HCEC 1CT (cell line): ENCODE results near the gene RBM28.

ENCODE experiments used
- DNase-seq: peaks from one replicate; pipeline ENCODE4 v3.0.0-alpha.2; 2017

The RBM28 gene, protein sequence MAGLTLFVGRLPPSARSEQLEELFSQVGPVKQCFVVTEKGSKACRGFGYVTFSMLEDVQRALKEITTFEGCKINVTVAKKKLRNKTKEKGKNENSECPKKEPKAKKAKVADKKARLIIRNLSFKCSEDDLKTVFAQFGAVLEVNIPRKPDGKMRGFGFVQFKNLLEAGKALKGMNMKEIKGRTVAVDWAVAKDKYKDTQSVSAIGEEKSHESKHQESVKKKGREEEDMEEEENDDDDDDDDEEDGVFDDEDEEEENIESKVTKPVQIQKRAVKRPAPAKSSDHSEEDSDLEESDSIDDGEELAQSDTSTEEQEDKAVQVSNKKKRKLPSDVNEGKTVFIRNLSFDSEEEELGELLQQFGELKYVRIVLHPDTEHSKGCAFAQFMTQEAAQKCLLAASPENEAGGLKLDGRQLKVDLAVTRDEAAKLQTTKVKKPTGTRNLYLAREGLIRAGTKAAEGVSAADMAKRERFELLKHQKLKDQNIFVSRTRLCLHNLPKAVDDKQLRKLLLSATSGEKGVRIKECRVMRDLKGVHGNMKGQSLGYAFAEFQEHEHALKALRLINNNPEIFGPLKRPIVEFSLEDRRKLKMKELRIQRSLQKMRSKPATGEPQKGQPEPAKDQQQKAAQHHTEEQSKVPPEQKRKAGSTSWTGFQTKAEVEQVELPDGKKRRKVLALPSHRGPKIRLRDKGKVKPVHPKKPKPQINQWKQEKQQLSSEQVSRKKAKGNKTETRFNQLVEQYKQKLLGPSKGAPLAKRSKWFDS

DNA sequence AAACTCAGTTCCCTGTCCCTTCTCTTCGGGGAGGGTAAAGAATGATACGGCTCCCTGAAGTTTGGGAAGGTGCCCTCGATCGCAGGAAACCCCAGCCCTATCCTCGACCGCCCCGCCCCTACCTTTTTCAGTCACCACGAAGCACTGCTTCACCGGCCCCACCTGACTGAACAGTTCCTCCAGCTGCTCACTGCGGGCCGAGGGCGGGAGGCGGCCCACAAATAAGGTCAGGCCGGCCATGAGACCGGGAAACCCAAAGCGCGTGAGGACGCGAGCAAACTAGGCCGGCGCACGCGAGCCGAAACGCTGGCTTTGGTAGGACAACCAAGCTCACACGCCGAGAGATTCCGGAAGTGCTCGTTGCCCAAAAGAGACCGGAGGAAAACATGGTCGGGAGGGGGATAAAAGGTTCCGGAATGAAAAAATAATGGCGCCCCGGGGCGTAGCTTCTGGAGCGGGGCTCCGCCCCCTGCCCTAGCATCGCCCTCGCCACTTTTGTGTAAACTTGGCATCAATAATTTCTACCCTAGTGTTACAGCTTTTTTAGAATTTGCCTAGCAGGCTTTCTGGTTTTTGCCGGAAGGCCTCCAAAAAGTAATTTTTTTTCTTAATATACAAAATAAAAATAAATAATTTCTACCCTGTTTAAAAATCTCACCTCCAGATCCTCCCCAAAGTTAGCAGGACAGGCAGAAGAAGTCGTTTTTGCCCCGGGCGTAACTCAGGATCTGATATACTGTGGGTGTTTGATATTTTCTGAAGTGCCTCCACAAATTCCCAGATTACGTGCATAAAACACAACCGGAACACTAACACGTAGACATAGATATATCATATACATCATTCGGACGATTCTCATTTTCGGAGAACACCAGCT lies at the start of gene RBM28:
TSS of gene RBM28 (minus strand) at position 355 of the 877 bp plus-strand sequence. CDS start at position 240, 115 bp downstream.
- peak; percentile 90 for DNase-seq

DNA sequence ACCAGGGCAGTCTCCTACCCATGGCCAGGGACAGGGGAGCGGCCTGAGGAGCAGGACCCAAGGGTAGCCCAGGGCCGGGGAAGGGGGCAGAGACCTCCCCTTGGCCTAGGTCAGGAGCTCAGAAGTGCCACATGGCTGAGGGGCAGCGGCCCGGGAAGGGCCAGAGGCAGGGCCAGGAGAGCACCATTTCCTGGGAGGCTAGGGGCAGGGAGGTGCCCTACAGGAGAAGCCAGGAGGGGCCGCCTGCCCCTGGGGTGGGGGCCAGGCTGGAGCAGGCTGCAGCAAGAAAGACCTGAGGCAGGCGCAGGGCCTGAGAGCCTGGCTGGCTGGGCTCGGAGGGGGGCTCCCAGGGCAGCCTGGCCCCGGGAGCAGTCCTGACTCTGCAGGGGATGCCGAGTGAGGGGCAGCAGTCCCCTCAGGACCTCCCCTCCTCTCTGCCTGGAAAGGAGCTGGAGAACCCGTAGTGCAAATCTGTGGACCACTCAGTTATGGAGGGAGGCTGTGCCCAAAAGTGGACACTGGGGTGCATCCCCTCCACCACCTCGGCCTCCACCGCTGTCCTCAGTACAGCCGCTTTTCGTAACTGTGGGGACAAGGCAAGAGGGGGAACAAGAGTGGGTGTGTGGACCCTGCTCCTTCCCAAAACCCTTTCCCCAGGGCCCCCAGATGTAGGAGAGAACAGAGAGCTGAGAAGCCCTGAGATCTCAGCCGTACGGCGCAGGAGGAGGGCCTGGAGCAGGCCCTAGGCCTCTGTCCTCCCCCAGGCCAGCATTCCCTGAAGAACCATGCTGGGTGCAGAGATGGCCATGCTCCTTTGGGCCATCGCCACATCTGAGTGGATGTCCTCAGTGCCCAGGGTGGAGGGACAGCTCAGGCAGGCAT lies 49.0 kb upstream of the RBM28 start:
- no peak for DNase-seq

DNA sequence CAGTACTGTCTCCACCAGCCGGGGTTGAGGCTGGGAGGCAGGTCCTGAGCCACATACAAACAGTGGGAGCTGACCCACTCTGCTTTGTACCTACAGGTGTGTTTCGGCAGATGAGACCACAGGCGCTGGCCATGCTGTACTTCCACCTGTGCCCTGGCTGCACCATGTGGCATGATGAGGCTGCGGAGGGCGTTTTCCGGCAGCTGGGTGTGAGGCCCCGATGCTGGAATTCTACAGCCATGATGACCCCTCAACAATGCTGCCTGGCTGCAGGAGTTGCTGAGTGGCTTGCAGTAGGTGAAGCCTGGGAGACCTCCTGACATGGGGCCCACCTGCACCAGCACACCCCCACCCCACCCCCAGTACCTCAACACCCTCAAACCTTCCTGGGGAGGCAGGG lies 48.1 kb upstream of the RBM28 start:
- no peak for DNase-seq

DNA sequence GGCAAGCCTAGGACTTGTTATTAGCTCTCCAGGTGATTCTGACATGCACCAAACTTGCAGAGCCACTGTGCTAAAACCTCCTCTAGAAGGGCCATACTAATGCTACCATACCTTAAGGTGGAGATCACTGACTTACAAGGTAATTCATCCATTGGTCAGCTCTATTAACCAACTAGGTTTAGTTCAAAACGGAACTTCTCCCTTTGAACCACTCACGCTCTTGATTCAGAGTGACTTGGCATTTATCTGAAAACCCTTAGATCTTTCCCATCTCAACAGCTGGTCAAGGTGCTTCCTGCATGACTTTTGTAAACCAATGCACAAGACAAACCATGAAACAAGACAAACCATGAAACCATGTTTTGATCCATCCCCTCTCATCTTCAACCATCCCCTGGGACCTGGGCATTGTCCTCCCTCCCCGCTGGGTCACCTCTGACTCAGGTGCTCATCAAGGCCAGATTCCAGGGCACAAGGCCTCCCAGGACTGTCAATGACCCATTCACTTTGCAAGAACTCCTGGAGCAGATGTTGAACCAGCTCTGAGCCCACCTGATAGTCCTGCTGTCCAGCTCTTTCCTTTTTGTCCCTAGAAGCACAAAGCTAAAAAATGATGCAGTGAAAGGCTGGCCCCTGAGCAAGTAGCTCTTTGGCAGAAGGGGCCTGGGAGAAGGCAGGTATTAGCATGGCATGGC lies 47.3 kb upstream of the RBM28 start:
- no peak for DNase-seq

DNA sequence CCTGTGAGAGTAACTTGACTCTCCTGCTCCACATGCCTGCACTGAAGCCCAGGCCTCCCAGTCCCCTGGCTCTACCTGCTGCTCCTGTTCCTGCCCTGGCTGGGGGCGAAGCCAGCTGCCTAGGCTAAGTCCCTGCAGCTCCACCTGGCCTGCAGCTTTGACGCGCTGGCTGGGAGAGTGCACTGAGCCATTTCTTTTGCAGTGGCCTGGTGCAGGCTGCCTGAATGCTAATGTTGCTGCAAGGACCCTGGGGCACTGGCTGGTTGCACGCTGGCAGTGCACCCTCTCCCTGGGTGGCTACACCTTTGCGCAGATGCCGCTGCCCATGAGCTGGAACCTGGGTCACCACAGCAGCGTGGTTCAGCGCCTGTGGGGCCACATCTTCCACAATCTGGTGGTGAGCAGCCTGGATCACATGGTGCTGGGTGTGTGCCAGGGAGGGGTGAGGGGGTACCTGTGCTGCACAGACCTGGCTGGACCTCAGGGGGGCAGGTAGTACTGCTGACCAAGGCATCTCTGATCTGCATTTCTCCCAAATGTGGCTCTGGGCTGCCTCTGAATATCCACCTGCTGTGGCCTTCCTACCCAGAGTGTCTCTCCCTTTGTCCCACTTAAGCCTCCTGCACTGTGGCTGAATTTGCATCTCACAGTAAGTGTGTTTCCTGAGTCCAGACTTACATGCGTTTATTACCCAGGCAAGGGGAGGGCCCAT lies 46.1 kb upstream of the RBM28 start:
- DNase-seq = no peak

DNA sequence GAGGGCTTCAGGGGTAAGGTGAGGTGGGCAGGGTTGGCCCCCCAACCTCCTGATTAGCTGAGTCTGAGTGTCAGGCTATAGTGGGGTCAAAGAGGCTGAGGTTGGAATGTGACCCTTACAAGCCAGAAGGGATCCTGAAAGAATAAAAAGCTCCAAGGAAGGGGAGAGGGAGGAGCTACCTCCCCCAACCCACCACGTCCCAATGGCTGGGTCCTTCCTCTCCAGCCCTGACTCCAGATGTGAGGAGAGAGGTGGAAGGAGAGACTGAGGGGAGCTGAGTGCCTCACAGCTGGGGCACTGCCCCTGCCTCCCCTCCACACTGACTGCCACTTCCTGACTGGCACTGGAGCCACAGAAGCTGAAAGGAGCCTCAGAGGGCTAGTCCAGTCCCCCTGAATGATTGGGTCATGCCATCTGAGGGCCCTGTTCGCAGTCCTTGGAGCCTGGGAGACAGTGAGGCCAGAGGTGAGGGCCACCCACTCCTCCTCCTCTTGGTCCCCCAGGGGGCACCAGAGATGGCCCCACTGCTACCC lies 45.4 kb upstream of the RBM28 start:
- DNase-seq = no peak

DNA sequence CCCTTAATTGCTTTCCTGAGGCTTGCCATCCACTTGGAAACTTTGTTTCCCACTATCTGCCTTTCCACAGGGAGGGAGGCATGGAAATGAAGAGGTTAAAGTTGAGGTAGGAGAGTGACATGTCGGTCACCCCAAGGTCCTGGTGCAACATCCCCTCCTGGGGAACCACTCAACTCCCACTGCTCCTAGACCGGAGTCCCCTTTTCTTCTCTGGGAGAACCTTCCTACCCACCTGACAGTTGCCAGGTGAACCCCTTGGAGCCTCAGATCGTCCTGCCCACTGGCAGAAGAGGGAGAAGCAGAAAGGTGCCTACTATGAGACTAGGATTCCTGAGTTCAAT lies 44.4 kb upstream of the RBM28 start:
- DNase-seq = no peak

DNA sequence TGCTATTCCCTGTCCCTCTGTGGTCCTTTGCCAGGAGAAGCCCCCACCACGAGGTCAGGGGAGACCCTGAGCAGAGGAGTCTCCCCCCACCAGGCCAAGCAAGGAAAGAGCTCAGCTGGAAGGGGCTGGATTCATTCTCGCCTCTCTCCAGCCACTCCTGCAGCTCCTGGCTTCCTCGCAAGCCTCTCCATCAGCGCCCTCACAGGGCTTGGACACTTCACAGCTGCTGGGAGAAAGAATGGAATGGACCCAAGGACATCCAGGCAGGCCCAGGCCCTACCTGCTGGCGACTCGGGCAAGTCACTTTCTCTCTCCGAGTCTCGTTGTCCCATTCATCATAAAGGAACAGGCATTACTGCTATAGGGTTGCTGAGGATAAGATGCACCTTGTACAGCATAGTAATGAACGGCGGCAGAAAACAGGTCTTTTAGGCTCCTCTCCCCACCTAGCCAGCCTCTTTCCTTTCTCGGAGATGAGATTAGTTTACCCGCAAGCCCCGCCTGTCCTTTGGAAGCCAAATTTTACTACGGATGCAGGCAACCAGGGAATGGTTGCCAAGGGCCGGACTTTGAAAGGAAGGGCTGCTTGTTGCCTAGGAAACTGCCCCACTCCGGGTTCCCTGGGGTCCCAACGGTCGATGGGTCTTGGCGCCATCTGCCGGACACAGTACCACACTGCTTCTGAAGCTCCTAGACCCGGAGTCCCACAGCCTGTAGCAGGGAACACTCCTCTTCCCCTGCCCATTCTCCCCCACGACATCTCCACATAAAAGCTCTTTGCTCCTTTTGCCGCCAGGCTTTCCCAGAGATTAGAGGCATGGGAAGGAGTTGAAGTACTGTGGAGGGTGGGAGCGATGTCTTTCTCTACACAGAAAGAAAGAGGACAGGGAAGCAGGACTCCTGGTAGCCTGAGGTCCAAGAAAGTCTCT lies 43.8 kb upstream of the RBM28 start:
- peak; percentile 46 for DNase-seq

DNA sequence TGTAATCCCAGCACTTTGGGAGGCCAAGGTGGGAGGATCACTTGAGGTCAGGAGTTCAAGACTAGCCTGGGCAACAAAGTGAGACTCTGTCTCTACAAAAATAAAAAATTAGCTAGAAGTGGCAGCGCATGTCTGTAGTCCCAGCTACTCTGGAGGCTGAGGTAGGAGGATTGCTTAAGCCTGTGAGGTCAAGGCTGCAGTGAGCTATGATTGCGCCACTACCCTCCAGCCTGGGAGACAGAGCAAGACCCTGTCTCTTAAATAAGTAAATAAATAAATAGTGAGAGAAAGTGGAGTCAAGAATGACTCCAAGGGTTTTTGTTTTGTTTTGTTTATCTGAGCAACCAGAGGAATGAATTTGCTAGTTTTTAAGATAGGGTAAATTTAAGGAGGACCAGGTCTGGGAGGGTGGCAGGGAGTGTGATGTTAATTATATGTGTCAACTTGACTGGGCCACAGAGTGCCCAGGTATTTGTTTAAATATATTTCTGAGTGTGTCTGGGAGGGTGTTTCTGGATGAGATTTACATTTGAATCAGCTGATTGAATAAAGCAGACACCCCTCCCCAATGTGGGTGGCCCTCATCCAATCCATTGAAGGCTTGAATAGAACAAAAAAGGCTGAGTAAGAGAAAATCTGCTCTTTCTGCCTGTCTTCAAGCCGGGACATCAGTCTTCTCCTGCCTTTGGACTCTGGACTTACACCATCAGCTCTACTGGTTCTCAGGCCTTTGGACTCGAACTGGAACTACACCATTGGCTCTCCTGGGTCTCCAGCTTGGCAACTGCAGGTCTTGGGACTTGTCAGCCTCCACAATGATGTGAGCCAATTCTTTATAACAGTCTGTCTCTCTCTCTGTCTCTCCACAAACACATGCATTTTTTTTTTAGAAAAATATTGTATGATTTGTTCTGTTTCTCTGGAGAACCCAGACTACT lies 42.5 kb upstream of the RBM28 start:
- DNase-seq = no peak

DNA sequence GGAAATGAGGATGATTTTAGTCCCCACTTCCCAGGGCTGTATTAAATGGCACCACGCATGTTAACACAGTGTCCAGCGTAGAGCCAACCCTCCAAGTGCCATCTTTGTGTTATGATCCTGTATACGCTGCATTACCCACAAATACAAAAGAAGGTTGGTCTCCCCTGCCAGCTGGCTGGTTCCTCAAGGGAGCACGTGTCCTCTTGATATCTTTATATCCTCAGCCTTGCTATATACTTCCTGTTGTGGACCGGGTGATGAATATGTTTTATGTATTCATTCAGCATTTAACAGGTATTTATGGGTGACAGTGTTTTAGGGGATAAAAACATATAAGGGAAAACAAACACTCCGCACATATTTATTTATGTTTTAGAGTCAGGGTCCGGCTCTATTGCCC lies 41.0 kb upstream of the RBM28 start:
- no peak for DNase-seq

DNA sequence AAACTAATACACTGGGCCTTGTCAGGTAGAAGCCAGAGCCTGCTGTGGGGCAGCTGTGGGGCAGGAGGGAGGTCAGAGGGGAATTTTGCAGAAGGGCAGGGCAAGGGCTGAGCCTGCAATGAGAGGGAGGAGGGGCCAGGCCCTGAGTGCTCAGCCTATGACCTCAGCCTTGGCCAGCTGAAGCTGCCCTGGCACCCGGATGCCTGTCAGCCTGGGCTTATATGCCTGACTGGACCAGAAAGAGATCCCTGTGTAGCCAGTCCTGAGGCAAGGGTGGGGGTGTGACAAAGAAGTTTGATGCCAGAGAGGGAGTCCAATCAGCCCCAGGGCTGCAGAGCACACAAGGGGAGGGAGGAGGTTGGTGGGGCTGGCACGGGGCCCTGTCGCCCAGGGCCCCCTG lies 40.1 kb upstream of the RBM28 start:
- DNase-seq = no peak

DNA sequence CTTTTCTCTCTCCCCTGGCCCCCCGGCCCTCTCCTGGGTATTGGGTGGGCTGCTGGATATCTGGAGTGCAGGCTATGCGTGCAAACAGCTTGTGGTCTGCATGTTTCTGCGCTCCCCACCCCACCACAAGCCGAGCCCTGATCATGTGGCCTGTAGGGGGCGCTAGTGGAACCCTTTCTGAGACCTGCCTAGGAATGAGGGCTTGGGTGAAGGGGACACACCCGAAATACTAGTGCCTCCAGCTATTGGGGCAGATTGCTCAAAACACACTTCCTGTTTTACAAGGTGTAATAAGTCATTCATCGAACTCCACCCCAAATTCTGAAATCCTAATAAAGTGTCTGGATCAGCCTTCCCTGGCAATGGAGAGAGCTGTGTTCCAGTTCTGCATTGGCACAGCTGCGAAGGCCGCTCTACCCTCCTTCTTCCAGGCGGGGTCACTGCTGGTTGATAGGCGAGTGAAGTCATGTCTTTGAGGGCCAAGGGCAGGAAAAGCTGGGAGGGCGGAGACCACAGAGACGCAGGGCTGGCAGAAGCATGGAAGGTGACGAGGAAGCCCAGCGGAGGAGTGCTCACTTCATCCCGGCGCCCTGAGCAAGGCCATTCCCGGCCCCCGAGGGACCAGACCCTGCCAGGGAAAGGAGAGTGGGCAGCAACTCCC lies 37.6 kb upstream of the RBM28 start:
- no peak for DNase-seq

DNA sequence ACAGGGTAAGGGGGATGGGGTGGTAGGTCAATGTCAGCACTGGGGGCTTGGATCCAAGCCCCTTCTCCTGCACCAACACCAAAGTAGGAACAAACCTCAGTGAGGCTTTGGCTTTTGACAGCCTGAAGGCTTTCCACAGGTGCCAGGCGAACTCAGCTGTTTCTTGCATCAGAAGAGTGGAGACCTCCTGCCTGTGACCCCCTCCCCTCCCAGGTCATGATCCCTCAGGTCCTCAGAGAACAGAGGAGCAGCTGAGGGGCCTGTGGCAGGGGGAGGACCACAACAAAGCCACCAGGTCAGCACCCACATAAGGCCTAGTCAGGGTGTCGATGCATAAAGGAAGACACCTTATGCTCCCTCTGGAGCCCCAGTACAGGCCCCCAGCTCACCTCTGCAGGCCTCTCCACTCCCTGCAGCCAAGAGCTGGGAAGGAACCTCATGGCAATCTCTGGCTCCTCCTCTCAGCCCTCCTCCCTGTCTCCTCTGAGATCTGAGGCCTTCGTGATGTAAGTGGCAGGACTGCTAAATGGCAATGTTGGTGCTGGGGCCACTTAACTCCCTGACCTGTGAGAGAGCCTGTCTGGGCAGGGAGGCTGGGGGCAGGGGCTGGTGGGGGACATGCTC lies 36.9 kb upstream of the RBM28 start:
- no peak for DNase-seq

DNA sequence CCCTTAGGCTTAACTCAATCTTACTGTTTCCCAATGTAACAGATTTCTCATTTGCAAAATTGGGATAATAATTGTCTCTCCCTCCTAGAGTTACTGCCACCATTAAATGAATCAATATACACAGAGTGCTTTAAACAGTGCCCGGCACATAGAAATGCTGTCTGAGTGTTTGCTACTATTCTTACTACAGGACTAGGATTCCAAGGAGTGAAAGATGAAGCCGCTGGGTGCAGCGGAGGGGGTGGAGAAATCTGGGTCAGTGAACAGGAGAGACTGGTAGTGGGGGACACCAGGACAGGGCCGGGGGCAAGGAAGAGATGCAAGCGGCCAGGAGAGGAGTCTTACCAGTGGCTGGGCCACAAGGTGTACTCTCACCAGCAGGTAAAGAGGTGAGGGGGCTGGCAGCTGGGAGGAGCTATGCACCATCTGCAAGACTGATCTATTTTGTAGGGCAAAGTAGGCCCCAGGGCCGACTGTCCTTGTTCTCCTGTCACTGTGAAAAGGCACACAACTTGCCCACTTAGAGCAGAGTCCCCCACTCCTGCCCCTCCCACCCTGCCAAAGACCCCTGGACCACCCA lies 36.3 kb upstream of the RBM28 start:
- DNase-seq = no peak

DNA sequence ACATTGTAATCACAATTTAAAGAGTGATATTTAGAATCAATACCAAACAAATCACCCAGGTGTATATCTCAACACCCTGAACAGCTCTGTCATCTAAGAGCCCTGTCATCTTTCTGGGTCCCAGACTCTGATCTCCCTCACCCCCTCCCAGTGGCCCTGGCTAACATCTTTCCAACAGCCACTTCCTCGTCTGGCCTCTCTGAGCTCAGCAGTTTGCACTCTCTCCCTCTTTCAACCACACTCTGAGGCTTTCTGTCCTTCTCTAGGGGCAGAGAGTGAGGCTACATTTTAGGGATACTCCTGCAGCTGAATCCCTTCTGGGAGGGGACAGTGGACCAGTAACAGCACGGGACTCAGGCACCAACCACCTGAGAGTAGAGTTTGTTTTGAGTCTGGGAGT lies 34.9 kb upstream of the RBM28 start:
- DNase-seq = no peak

DNA sequence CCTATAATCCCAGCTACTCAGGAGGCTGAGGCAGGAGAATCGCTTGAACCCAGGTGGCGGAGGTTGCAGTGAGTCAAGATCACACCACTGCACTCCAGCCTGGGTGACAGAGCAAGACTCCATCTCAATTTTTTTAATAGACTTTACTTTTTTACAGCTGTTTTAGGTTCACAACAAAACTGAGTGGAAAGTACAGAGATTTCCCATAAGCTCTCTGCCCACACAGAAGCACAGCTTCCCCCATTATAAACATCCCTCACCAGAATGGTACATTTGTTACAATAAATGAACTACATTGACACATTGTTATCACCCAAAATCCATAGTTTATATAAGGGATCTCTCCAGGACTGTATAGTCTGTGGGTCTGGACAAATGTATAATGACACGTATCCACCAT lies 32.4 kb upstream of the RBM28 start:
- no peak for DNase-seq

DNA sequence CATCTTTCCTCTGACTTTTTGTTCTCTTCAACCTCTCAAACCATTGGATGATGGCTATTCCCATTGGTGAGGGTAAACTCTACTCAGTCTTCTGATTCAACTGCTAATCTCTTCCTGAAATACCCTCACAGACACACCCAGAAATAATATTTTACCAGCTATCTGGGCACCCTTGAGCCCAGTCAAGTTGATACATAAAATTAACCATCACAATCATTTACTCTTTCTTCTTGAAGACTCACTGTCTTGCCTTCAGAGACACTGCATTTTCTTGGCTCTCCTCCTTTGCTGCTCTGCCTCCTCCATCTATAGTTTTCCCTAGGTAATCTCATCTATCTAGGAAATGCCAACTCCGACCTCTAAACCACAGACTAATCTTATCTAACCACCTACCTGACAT lies 30.3 kb upstream of the RBM28 start:
- DNase-seq = no peak
